Activated effector memory CD4-positive, alpha-beta T cell treated with anti-CD3 and anti-CD28 coated beads, Interleukin-2, amount 50 U/mL, for 16 hours (primary cell): ENCODE results near the gene MYO16.
"Not testable (repeated sequence)": the region's sequence is repeated elsewhere in the genome, so short reads cannot be mapped to it uniquely, and the experiment has no call there.

ENCODE experiments used
- DNase-seq: peaks from one replicate; pipeline ENCODE4 v3.0.0-alpha.2; 2020

MYO16 gene

DNA sequence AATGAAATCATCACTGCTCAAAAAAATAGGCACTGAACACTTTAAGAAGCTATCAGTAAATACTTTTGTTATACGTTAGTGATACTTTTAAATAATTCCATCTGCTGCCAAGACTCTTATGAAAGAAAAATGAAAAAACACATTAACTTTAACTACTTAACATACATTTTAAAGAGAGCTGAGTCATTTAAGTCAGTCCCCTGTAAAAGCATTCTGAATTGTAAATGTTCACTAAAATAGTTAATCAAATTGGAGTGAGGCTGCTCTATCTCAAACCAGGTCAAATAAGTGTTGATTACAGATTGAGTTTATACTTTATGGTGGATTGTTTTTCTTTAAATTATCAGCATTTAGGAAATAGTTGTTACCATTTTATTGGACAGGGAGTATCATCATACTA lies 274.2 kb downstream of the MYO16 start:
- no peak for DNase-seq

DNA sequence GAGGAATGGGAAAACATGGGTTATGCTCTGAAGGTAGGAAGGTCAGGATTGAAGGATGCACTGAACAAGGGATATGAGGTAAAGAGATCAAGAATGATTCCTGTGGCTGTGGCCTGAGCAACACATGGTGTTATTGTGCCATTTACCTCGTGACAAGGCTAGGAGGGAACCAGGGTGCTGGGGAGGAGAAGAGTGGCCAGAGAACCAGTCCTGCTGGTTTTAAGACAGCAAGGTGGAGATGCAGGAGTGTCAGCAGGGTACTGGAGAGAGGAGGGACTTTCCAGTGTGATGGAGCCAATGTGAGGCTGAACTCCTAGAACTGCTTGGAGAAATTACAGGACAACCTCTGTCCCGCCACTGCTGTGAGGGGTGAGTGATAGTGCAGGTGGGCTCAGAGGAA lies 282.4 kb downstream of the MYO16 start:
- no peak for DNase-seq

DNA sequence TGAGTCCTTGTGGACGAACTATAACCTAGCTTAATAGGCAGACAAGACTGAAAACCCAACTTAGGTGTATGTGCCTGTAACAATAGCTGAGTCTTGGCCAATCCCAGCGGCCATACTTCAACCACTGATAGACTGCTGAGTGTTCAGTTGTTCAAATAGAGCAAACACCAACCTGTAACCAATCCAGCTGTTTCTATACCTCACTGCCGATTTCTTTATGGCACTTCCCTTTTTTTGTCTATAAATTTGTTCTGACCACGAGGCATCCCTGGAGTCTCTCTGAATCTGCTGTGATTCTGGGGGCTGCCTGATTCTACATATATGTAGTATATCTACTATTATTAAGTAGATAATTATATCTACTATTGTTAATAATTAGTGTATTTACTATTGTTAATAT lies 284.3 kb downstream of the MYO16 start:
- DNase-seq: not testable (repeated sequence)

DNA sequence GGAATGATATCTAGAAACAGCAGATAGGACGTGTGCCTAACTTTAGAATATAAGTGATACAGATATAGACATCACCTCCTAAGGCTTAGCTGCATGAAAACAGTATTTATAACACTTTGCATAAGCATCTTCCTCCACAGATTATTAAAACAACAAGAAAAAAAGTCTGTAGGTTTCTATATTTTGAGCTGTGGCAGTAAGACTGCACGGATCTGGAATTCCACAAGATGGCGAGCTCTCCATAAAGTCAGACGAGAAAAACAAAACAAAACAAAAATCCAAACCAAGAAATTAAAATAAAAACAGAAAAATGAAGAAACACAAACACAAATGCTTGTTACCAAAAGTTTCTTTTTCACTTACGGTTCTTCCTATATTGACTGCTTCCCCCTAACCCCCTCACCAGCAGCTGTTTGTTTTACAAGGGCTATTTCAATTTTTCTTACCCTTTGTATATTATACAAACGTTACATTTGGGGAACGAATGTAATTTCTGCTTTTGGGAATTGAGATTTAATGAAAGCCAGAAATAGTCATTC lies 285.8 kb downstream of the MYO16 start:
- DNase-seq: no peak

DNA sequence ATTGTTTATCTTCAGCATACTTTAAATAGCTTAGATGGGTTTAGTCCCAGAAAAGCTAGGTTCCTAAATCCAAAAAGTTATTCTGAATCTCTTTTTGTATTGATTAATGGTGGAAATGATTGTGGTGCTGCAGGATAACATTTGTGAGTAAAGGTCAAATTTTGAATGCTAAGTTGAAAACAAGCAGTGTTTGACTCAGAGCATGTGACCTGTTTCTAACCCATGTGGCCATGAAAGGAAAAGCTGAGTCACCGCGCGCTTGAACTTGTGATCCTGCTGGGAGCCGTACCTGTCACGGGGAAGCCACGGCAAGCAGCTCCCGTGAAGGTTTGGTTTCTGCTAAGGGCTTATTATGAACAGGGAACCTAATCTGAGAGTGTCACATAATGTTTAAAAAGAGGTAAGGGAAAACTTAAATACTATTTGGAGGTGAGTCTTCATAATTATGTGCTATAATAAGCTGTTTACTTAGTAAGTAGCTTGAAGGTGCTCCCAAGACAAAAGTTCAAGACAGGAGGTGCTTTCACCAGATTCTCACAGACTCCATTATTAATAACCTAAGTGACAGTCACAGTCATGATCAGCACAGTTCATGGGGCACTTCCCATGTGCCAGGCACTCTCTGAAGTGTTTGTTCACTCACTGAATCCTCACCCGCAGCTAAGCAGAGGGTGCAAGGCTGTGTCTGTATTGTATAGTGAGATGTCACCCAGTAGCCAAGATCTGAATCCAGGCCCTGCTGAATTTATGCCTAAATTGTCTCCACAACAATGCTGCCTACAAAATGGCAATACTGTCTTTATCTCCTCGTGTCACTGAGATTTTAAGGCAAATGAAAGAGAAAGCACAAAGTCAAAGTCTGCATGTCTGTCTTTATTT lies 286.5 kb downstream of the MYO16 start:
- peak; percentile 90 for DNase-seq

DNA sequence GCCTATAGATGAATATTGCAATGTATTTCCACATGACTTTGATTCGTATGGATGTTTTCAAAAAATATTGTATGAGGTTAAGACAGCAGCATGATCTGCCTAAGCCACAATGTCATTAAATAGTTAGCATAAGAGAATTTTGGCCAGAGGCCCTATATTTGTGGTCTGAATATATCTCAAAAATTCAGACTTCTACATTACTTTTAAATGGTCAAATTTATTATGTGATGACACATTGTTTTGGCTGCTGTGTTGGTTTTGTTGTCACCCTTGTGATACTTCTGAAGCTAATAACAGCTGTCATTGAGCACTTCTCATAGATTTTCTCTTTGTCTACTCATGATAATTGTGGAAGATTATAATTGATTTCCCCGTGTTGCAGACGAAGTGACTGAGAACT lies 288.2 kb downstream of the MYO16 start:
- no peak for DNase-seq

DNA sequence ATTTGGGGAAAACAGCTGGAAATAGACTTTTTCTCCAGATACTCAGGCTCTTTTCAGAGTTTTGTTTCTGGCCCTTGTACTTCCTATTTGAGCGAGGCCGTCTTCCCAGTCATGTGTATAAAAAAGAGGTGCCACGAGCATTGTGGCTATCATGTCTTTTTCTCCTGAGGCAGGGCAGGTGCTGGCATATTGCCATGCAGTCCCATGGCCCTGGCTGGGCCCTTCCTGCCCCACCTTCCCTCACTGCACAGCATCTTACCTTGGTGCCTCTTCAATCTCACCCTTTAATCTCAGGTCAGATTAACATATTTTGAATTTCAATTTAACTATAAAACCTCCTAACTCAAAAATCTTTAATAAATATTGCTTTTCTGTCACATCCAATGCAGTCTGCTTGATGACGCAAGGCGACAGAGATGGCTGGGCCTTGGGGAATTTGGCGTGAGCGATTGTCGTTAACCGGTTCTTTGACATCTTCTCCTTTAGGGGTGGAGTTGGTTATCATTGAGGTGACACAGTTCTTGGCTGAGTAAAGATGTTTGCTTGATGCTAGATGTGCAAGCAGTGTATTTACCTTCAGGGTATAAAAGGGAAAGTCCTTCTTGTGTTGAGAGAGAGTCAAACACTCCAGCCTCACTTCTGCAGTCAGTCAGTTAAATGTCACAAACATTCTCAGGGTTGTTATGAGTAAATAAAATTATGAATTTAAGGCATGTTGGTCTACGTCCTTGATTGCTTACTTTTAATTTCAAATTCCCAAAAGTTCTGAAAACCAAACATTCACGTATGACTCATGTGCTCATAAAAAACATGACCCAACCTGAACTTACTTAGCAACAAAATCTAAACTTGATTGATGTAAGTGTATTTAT lies 289.9 kb downstream of the MYO16 start:
- no peak for DNase-seq

DNA sequence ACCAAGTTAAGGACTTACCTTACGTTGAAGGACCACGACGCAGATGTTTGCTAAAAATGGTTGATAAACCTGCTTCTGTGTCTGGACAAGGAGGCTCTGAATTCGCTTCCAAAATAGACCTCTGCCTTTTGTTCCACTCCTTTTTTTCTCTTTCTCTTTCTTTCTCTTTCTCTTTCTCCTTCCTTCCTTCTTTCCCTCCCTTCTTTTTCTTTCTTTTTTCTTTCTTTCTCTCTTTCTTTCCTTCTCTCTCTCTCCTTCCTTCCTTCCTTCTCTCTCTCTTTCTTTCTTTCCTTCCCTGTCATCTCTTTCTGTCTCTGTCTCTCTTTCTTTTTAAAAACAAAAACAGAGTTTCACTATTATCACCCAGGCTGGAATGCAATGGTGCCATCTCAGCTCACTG lies 290.7 kb downstream of the MYO16 start:
- DNase-seq: no peak

DNA sequence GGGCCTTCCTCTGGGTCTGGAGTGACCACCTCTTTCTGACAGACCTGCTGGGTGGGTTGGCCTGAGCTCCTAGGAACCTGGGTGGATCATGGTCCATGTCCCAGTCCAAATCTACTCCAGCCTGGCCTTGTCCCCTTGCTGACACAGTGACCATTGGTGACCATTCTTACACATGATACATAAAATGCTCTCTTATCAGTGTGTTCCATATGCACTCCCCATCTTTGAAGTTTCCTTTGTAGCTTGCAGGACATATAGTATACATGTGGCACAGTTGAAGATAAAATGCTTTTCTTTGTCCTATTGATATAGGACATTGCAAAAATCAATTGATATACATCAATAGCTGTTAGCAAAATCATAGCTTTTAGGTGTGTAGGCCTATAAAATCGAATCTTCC lies 291.8 kb downstream of the MYO16 start:
- no peak for DNase-seq

DNA sequence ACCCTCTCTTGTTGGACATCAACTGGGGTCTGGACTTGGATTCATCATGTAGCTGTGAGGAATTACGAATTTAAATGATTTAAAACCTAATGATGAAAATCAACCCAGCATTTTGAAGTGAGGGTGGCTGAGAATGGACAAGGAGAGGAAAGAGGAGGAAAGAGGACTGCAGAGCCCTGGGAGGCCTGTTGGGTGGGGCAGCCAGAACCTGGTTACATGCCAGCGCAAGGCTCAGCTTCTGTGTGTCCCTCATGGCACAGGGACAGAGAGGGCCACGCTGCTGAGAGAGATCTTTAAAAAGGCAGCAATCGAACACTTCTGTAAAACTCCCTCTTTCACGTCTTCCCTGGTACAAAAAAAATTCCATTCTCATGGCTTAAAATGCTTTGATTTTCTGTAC lies 292.7 kb downstream of the MYO16 start:
- no peak for DNase-seq

DNA sequence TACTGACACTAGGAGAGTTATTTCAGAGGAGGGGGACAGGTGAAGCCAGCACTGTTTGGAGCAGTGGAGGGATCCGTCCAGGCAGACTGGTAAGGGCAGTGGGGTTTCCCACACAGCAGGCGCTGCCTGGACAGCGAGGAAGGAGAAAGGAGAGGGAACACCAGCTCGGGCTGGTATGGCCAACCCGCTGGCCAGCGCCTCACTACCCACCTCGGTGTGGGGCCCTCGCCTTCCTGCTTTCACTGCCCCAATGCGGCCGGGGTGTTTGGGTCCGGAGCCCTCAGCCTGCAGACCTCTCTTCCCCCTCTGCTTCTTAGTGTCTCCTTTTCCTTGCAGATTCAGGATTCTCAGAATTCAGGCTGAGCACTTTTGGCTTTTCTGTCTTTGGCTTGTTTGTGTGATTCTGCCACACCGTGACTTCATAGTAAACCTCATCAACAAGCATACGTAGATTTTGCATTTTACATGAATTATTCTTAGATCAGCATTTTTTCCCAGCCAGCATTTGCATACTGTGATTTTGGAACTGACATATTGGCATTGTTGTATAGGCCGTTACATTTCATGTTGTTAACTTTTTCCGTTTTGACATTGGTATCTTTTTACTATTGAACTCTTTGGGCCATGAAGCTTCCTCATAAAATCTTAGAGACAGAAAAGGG lies 294.1 kb downstream of the MYO16 start:
- no peak for DNase-seq

DNA sequence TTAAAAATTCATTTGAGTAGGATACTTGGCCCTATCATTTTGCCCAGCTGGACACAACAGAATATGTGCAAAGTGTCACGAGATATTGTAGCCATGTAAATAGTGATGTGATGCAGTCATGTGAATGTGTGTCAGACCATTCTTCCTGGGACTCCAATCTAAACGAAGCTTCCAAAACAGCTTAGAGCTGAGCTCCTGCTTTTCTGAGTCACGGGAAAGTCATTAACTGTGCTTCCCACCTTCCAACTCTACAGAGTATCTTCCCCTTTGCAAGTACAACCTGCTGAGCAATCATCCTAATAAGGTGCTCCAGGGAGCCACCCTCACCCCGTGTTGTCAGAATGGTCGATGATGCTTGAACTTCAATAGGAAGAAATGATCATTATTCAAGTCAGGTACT lies 294.7 kb downstream of the MYO16 start:
- no peak for DNase-seq

DNA sequence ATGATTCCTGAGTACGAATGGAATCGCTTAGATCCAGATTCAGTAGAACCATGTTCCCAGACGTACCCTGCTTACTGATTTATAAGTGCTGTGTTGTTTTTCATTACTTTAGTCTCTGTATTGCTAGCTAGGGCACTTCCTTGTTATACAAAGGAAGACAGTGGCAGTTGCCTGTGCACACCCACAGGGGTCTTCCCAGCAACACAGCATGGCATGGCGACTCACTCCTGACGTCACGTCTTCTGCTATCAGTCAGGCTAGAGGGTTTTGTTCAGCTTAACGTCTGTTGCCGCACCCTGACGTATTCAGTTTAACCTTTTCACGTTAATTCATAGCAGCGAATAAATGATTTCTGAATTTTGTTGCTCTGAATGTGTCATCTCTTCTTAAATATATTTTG lies 295.1 kb downstream of the MYO16 start:
- DNase-seq: no peak

DNA sequence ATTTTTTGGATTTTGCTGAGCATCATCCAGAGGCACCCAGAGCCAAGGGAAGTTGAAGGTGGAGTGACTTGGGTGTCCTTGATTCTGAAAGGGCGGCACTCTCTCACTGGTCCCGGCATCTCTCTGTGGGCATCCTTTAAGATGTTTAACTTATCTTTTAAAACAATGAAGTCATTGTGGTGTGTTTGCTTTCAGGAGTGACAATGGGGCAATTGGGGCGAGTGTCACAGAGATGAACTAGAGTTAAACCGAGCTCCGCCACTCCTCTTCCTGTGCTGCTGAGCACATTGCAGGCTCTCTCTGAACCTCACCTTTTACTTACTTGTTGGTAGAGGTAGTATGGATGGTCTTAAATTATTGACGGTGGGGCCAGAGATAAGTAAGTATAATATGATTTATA lies 295.7 kb downstream of the MYO16 start:
- DNase-seq: no peak

DNA sequence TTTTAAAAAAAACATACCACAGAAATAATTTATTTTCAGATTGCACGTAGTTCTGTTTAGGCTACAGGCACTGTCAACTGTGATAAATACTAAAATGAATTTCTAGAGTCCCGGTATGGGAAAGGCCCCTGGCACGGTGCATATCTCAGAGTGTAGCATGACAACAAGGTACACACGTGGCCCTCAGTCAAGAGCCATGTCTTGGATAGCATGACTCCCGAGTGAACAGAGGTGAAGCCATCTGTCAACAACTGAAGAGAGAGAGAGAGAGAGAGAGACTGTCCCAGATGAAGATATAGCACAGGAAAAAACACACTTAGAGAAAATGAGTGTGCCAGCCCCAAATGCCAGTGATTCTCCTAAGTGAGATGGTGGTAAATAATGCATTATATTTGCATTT lies 297.5 kb downstream of the MYO16 start:
- DNase-seq: no peak

DNA sequence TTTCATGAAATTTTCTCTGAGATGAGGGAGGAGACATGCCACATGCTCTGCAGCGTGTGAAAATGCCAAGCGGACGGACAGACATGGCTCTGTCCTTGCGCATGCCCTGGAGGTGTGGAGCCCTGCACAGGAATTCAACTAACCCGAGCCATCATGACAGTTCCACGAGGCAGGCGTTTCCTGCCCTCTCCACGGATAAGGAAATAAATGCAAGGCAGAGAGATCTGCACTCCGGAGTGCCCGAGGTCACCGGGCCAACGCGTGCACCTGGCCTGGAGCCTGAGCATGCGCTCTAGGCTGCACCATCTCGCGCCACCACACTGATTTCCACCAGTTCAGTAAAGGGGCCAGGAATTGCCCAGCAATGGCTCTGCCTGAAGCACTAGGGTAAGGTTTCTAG lies 298.2 kb downstream of the MYO16 start:
- DNase-seq: no peak

DNA sequence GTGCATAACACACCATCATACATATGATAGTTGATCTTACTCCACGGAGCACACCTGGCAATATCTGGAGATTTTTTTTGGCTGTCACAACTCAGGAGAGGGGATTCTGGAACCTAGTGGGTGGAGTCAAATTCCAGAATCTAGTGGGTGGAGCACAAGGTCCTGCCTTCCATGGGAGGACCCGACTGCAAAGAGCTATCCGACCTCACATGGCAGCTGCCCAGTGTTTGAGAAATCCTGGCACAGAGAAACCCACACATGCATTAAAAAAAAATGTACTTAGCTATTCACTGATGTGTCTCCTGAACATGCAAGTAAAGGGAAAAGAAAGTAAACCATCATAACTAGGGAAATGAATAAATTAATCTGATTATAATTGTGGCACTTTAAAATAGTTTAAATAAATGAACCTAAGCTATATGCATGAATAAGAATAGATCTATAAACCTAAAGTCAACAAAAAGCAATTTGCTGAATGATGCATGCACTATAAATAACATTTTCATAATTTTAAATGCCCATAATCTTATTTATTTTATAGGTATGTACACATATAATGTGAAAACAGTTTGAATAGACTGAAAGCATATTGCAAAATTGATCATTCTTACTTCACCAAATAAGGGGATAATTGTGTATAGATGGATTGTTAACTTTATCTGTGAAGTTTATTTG lies 300.3 kb downstream of the MYO16 start:
- DNase-seq: no peak

DNA sequence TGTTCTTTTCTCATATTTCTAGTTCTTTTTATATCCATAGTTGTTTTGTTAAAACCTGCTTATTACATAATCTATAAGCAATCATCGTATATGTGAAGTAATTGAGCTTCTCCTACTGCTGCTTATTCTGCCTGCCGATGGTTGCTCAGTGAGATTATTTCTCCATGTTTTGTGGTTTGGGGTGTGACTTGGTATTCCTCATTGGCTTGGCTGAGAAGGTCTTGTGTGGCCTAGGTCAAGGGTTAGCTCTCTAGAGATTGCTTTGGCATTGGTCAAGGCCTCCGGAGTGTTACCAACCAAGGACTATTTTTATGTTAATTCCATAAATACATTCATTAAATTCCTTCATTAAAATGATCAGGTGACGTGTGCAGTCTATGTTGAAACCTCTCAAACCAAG lies 302.8 kb downstream of the MYO16 start:
- no peak for DNase-seq

DNA sequence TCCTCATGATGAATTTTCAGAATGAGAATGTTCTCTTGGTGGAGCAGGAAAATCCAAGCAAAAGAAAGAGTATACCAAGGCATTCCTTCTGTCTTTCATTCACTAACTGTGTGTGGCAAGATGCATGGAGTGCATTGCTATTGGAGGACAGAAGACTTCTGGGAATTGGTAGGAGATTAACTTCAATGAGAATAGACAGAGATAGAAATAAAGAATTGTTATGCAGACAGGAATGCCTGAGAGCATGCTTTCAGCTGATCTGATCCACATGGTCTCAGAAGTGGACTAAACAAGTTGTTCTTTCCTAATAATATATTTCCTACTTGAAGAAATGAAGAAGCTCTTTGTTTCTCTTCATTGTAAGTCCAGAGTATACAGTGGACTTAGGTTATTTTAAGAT lies 303.6 kb downstream of the MYO16 start:
- no peak for DNase-seq

DNA sequence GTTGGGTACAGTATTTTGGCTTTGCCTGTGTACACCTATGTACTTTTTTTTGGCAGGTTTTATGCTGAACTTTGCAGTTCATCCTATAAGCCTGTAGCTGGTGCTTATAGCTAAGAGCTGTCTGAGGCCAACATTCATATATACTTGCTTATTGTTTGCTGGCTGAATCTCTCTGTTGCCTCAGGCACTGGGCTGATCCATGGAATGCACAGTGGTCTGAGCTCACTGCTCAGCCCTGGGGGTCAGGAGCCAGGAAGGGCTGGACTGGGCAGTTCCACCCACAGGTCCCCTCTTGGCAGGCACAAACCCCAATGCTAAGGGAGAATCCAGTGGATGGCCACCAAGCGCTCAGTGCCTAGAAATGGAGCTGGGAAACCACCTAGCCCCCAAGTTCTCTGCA lies 308.7 kb downstream of the MYO16 start:
- DNase-seq: no peak

DNA sequence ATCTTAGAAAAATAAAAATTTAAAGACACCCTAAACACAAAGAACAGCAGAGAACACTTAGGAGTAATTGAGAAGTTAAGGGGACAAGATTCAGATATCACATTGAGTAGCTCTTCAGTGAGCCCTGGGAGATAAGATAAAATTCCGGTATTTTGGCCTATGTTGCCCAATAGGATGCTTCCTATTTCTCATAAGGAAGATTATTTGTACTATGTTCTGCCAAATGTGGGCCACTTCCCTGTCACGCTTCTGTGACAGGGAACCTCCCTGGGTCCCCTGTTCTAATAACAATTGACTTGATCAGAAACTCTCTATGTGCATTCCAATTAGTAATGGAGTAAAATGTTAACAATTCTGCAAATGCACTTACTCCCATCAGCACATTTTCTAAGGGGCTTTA lies 310.7 kb downstream of the MYO16 start:
- no peak for DNase-seq

DNA sequence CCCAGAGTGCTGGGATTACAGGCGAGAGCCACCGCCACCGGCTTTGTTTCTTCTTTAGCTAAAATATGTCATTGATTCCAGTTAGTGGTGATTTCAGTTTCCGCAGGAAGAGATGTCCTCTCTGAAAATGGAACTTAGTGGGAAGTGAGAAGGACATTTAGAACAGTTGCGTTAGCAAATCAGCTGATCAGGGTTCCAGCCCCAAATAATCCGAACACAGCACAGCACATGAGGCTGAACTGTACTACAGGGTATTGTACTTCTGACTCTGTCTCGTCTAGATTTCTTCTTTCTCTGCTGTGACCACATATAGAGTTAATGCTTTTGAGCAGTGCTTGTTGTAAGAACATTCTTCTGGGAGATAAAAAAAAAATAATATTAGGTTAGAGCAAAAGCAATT lies 314.4 kb downstream of the MYO16 start:
- no peak for DNase-seq

DNA sequence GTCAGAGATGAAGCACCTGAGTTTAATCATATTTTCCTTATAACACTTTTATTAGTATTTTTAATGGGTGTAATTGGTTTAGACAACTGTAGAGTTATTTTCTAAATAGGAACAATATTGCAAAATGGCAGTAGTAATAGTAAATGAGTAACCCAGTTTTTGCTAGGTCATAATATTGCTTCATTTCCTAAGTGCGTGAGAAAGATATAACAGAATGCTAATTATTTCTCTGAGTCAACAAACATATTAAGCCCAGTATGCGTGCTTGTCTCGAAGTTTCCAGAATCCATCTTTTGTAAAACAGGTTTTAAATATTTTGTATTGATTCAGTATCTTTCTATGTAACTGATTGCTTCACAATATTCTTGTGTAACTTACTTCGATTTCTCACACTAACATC lies 315.3 kb downstream of the MYO16 start:
- no peak for DNase-seq
